HepG2 (cell line): ENCODE measurements around the gene OOSP3. TPM values are rescaled to one million over a fixed set of nuclear protein-coding genes. Genes with fewer than 3 reads are reported as not detected.

Source experiments
- ATAC-seq: fragments of 200-7000 bp; cut with Tn5 transposase; 3 replicates; pipeline ENCODE4 v1.9.1; 2020; ENCODE audit warnings: mild to moderate bottlenecking, moderate library complexity
- BruUV-seq: library from RNA; stranded (reverse); fragments of 400-500 nt; replicated peaks from 2 replicates; lab custom pipeline; 2021; lab: Mats Ljungman, UMichigan
- CTCF ChIA-PET: fragments of 300-600 bp; formaldehyde crosslinking; extraction: SDS; loops from one replicate; lab custom pipeline; 2021; ENCODE audit warnings: low total read pairs, inconsistent platforms, low intra/inter-chr PET ratio; lab: Yijun Ruan, JAX
- POLR2A ChIA-PET: fragments of 350-600 bp; sonication (Branson Sonifier 250); formaldehyde crosslinking; loops from one replicate; lab custom pipeline; 2020; ENCODE audit warnings: antibody characterized with exemption, inconsistent platforms; lab: Yijun Ruan, JAX
- DNase-seq: peaks from one replicate; pipeline ENCODE4 v3.0.0-alpha.2; 2015; ENCODE audit warnings: low spot score
- FAIRE-seq: peaks from 3 replicates; lab custom pipeline; 2011; peaks lifted over from hg19 to GRCh38; lab: Jason Lieb, UNC
- H2AFZ ChIP-seq: one replicate; pipeline ENCODE4 v1.6.1; 2011; ENCODE audit warnings: low read length, inconsistent platforms
- H3K27ac ChIP-seq: fragments of 300-600 bp; 3 replicates; pipeline ENCODE4 v1.8.0; 2011; ENCODE audit warnings: mixed run types, mild to moderate bottlenecking, mixed read lengths, low read length, inconsistent platforms; ENCODE audit not compliant: insufficient read depth; ENCODE audit errors: extremely low read length
- H3K27me3 ChIP-seq, 2 experiments: fragments of 200-600 bp in 1 of 2; 2 replicates in 1 of 2; 3 replicates in 1 of 2; pipeline versions ENCODE4 v1.6.0 to v1.8.0; 2011; ENCODE audit warnings: low read length in 2 of 2, mild to moderate bottlenecking in 2 of 2, moderate library complexity in 2 of 2, inconsistent platforms in 1 of 2; ENCODE audit not compliant: insufficient read depth in 2 of 2, control insufficient read depth in 1 of 2
- H3K36me3 ChIP-seq, 2 experiments: fragments of 200-600 bp in 1 of 2; replicated peaks in 1 of 2; 2 replicates in 1 of 2; 3 replicates in 1 of 2; pipeline versions ENCODE4 v1.5.1 to v1.8.0; 2011; ENCODE audit warnings: low read length in 2 of 2, inconsistent platforms in 1 of 2; ENCODE audit not compliant: insufficient read depth in 2 of 2, control insufficient read depth in 1 of 2
- H3K4me1 ChIP-seq: 2 replicates; pipeline ENCODE4 v1.5.1; 2012; ENCODE audit warnings: low read length, inconsistent platforms; ENCODE audit not compliant: insufficient read depth
- H3K4me2 ChIP-seq: 2 replicates; pipeline ENCODE4 v1.6.0; 2011; ENCODE audit warnings: low read depth, low read length, inconsistent platforms
- H3K4me3 ChIP-seq, 3 experiments: fragments of 200-600 bp in 1 of 3; sonication (generic), shearing (Covaris generic) in 1 of 3; replicated peaks in 1 of 3; 2 replicates each; pipeline ENCODE4 v1.5.1; 2011 to 2016; ENCODE audit warnings: low read length in 3 of 3, inconsistent platforms in 2 of 3, low read depth in 2 of 3, mild to moderate bottlenecking in 2 of 3, control low read depth in 1 of 3, mixed read lengths in 1 of 3; ENCODE audit not compliant: insufficient read depth in 1 of 3
- H3K79me2 ChIP-seq: one replicate; pipeline ENCODE4 v1.6.1; 2011; ENCODE audit warnings: low read length, inconsistent platforms; ENCODE audit not compliant: insufficient read depth
- H3K9ac ChIP-seq: 2 replicates; pipeline ENCODE4 v1.6.0; 2011; ENCODE audit warnings: mild to moderate bottlenecking, low read depth, low read length, inconsistent platforms; ENCODE audit not compliant: insufficient read depth
- H3K9me3 ChIP-seq: 2 replicates; pipeline ENCODE4 v1.5.1; 2012; ENCODE audit warnings: mild to moderate bottlenecking, low read length
- H4K20me1 ChIP-seq: 2 replicates; pipeline ENCODE4 v1.6.0; 2011; ENCODE audit warnings: inconsistent platforms, mild to moderate bottlenecking, low read length, moderate library complexity; ENCODE audit not compliant: insufficient read depth
- ARID3A ChIP-seq: IDR thresholded peaks from 2 replicates; pipeline ENCODE4 v1.6.1; 2012; ENCODE audit warnings: low read depth, low read length, improper control_type of control experiment
- BCL3 ChIP-seq: sonication (generic); formaldehyde crosslinking; IDR thresholded peaks from 2 replicates; pipeline ENCODE4 v1.5.1; 2020; ENCODE audit warnings: mild to moderate bottlenecking, missing genetic modification reagents, moderate library complexity
- GMEB2 ChIP-seq: IDR thresholded peaks from 2 replicates; pipeline ENCODE4 v1.6.1; 2016; ENCODE audit warnings: missing biosample characterization, missing genetic modification reagents, low read depth
- HCFC1 ChIP-seq: fragments of 150-350 bp; IDR thresholded peaks from 2 replicates; pipeline ENCODE4 v1.6.1; 2014; ENCODE audit warnings: low read depth, low read length
- PRDM4 ChIP-seq: sonication (generic); formaldehyde crosslinking; IDR thresholded peaks from 2 replicates; pipeline ENCODE4 v1.9.0; 2021; ENCODE audit warnings: missing genetic modification reagents, borderline replicate concordance
- SMAD9 ChIP-seq: sonication (generic); formaldehyde crosslinking; IDR thresholded peaks from 2 replicates; pipeline ENCODE4 v1.5.1; 2020; ENCODE audit warnings: mild to moderate bottlenecking, missing genetic modification reagents
- TERF1 ChIP-seq: sonication (generic); formaldehyde crosslinking; IDR thresholded peaks from 2 replicates; pipeline ENCODE4 v1.8.0; 2022; ENCODE audit warnings: mild to moderate bottlenecking, missing genetic modification reagents, moderate library complexity
- TSC22D2 ChIP-seq: sonication (generic); formaldehyde crosslinking; IDR thresholded peaks from 2 replicates; pipeline ENCODE4 v1.5.1; 2020; ENCODE audit warnings: missing genetic modification reagents, mild to moderate bottlenecking, borderline replicate concordance
- XRCC5 ChIP-seq: fragments of 200-400 bp; formaldehyde crosslinking; optimal IDR thresholded peaks from 2 replicates; pipeline ENCODE3; 2017; ENCODE audit warnings: mild to moderate bottlenecking, low read length
- ZBTB21 ChIP-seq: sonication (generic); formaldehyde crosslinking; IDR thresholded peaks from 2 replicates; pipeline ENCODE4 v1.4.0; 2020; ENCODE audit warnings: missing genetic modification reagents
- ZFP36L2 ChIP-seq: sonication (generic); formaldehyde crosslinking; IDR thresholded peaks from 2 replicates; pipeline ENCODE4 v1.4.0; 2020; ENCODE audit warnings: missing genetic modification reagents
- ZFYVE20 ChIP-seq: sonication (generic); formaldehyde crosslinking; IDR thresholded peaks from 2 replicates; pipeline ENCODE4 v1.8.0; 2023; ENCODE audit warnings: low read depth, mild to moderate bottlenecking, moderate library complexity, missing genetic modification reagents, borderline replicate concordance
- ZNF335 ChIP-seq: sonication (generic); formaldehyde crosslinking; IDR thresholded peaks from 2 replicates; pipeline ENCODE4 v1.4.0; 2020; ENCODE audit warnings: missing genetic modification reagents
- ZNF547 ChIP-seq: sonication (generic); formaldehyde crosslinking; IDR thresholded peaks from 2 replicates; pipeline ENCODE4 v1.5.1; 2020; ENCODE audit warnings: mild to moderate bottlenecking, missing genetic modification reagents
- ZNF615 ChIP-seq: sonication (generic); formaldehyde crosslinking; IDR thresholded peaks from 2 replicates; pipeline ENCODE4 v1.5.0; 2020; ENCODE audit warnings: mild to moderate bottlenecking, missing genetic modification reagents, borderline replicate concordance
- ZNF816 ChIP-seq: sonication (generic); formaldehyde crosslinking; IDR thresholded peaks from 2 replicates; pipeline ENCODE4 v1.8.0; 2022; ENCODE audit warnings: missing genetic modification reagents, mild to moderate bottlenecking, borderline replicate concordance
- WGBS: methylation state at CpG from one replicate; pipeline ENCODE4 v1.1.6; 2017; ENCODE audit warnings: low lambda C conversion rate; 5-methylcytosine and 5-hydroxymethylcytosine counted together
- in situ Hi-C: cut with HindIII; loops from 2 replicates; pipeline ENCODE4 v1.10.0; 2017; ENCODE audit warnings: low pct_unique_long_range_greater_than_20kb; ENCODE audit not compliant: extremely low pct_ligation_motif_present
- intact Hi-C: fragments of 100-400 bp; cut with micrococcal nuclease; formaldehyde crosslinking; loops from one replicate; pipeline ENCODE4 v1.10.0; 2022; ENCODE audit not compliant: unreplicated experiment
- polyA plus RNA-seq, 8 experiments: library from polyadenylated mRNA; depleted of rRNA in 3 of 8; stranded (reverse) in 7 of 8; unstranded in 1 of 8; fragments of >200 nt; fragmentation: Illumina TruSeq in 4 of 8; extraction: Trizol in 4 of 8; gene quantifications; 2 replicates each; pipeline versions ENCODE4 v1.2.1 to v1.2.3, GENCODE V29; 2011 to 2016; ENCODE audit warnings: low read depth in 4 of 8, missing spikeins in 1 of 8, mixed read lengths in 1 of 8; ENCODE audit not compliant: insufficient read depth in 1 of 8
- total RNA-seq, 5 experiments: library from RNA; depleted of rRNA; stranded (reverse); fragments of >200 nt; fragmentation: Illumina TruSeq; extraction: Trizol; gene quantifications; 2 replicates each; pipeline ENCODE4 v1.2.3, GENCODE V29; 2016; ENCODE audit warnings: low read depth in 1 of 5

OOSP3 gene
- total and polyA plus RNA-seq, 2 of the 13 experiments (the other 11 are each of a cell fraction or from before 2014, with no cell fraction given): not detected

GRCh38 chr11:59894616-59895015, 16.0 kb downstream of the OOSP3 start (continued):
- TF ChIP-seq HCFC1: no peak
- TF ChIP-seq, all 625 proteins: peak for 0

- intact Hi-C loops: no loop called here
- no peak overlapping the region for H3K4me3 ChIP-seq
- no peaks in the 10 kb centered on the region for H4K20me1 ChIP-seq
- in situ Hi-C loops: no loop called here
- H3K4me1 ChIP-seq: no peaks in the 10 kb centered on the region
- no peaks in the 10 kb centered on the region for H3K9me3 ChIP-seq
- ChIA-PET CTCF (no interaction called here), POLR2A (no interaction called here)
- H3K9ac ChIP-seq: no peak overlapping the region
- no peaks in the 10 kb centered on the region for H3K36me3 ChIP-seq
- BruUV-seq: no TSS peak
- TF ChIP-seq XRCC5 (no peak), ZNF816 (CRISPR knock-in tag) (no peak), TSC22D2 (CRISPR knock-in tag) (no peak), ZFP36L2 (CRISPR knock-in tag) (no peak), TERF1 (CRISPR knock-in tag) (no peak), ZFYVE20 (CRISPR knock-in tag) (no peak), GMEB2 (no peak), ZBTB21 (CRISPR knock-in tag) (no peak), BCL3 (CRISPR knock-in tag) (no peak), ARID3A (no peak), ZNF615 (CRISPR knock-in tag) (no peak), PRDM4 (CRISPR knock-in tag) (no peak), ZNF335 (CRISPR knock-in tag) (no peak), SMAD9 (no peak), ZNF547 (CRISPR knock-in tag) (no peak)
- no peaks in the 10 kb centered on the region; a peak in 1 of 5 replicates for H3K27me3 ChIP-seq
- ATAC-seq (no peak), FAIRE-seq (no peak), DNase-seq (no peak)
- H2AFZ ChIP-seq: no peak overlapping the region
- H3K4me2 ChIP-seq: no peak overlapping the region
- no peak overlapping the region for H3K27ac ChIP-seq
- 96% methylated on average over 22 of the region's 31 CpGs for WGBS
- H3K79me2 ChIP-seq: no peaks in the 10 kb centered on the region
Observed at GRCh38 chr11:59898046-59898445, 19.5 kb downstream of the OOSP3 start.
